WTC11 (cell line): ENCODE measurements around the gene SHISA6. TPM values are rescaled to one million over a fixed set of nuclear protein-coding genes. Genes with fewer than 3 reads are reported as not detected.

Experiments used
- ATAC-seq: fragments of 200-7000 bp; cut with Tn5 transposase; 2 replicates; pipeline ENCODE4 v1.10.0; 2021; ENCODE audit warnings: mild to moderate bottlenecking, moderate library complexity
- CTCF ChIA-PET: fragments of 300-600 bp; sonication (Branson Sonifier 250); formaldehyde crosslinking; loops from one replicate; lab custom pipeline; 2021; ENCODE audit warnings: antibody characterized with exemption; lab: Charles Lee
- POLR2A ChIA-PET: fragments of 350-600 bp; sonication (Branson Sonifier 250); formaldehyde crosslinking; loops from one replicate; lab custom pipeline; 2021; ENCODE audit warnings: antibody characterized with exemption; lab: Charles Lee
- DNase-seq: peaks from one replicate; pipeline ENCODE4 v3.0.0; 2021; ENCODE audit warnings: low spot score
- H3K27ac Mint-ChIP-seq: 2 replicates; pipeline ENCODE4 v1.8.0; 2021; ENCODE audit warnings: mixed read lengths
- H3K27me3 Mint-ChIP-seq: 2 replicates; pipeline ENCODE4 v1.8.0; 2021; ENCODE audit warnings: low read depth, mild to moderate bottlenecking, moderate library complexity, mixed read lengths
- H3K36me3 Mint-ChIP-seq: 2 replicates; pipeline ENCODE4 v1.8.0; 2021; ENCODE audit warnings: mixed read lengths
- H3K4me1 Mint-ChIP-seq: 2 replicates; pipeline ENCODE4 v1.8.0; 2022; ENCODE audit warnings: mixed read lengths
- H3K4me3 Mint-ChIP-seq: 2 replicates; pipeline ENCODE4 v1.8.0; 2021; ENCODE audit warnings: mild to moderate bottlenecking, moderate library complexity, mixed read lengths
- H3K9me3 Mint-ChIP-seq: 2 replicates; pipeline ENCODE4 v1.8.0; 2021; ENCODE audit warnings: mixed read lengths
- AFF4 ChIP-seq: sonication (generic); formaldehyde crosslinking; IDR thresholded peaks from 2 replicates; pipeline ENCODE4 v1.8.1; 2023; ENCODE audit warnings: mild to moderate bottlenecking, missing genetic modification reagents, borderline replicate concordance
- CBFB ChIP-seq: sonication (generic); formaldehyde crosslinking; IDR thresholded peaks from 2 replicates; pipeline ENCODE4 v1.8.1; 2022; ENCODE audit warnings: mild to moderate bottlenecking, low read depth, missing genetic modification reagents
- CREB1 ChIP-seq: sonication (generic); formaldehyde crosslinking; IDR thresholded peaks from 2 replicates; pipeline ENCODE4 v1.8.0; 2023; ENCODE audit warnings: mild to moderate bottlenecking, missing genetic modification reagents
- E2F1 ChIP-seq: sonication (generic); formaldehyde crosslinking; IDR thresholded peaks from 2 replicates; pipeline ENCODE4 v1.8.0; 2022; ENCODE audit warnings: mild to moderate bottlenecking, missing genetic modification reagents
- ELF4 ChIP-seq: sonication (generic); formaldehyde crosslinking; IDR thresholded peaks from 2 replicates; pipeline ENCODE4 v1.8.1; 2022; ENCODE audit warnings: low read depth, mild to moderate bottlenecking, moderate library complexity, missing genetic modification reagents
- ERG ChIP-seq: fragments of 250-450 bp; sonication (Bioruptor Pico); IDR thresholded peaks from 2 replicates; pipeline ENCODE4 v1.8.0; 2021; ENCODE audit warnings: mild to moderate bottlenecking
- IRF1 ChIP-seq: sonication (generic); formaldehyde crosslinking; IDR thresholded peaks from 2 replicates; pipeline ENCODE4 v1.8.0; 2023; ENCODE audit warnings: missing genetic modification reagents
- JUN ChIP-seq: sonication (generic); formaldehyde crosslinking; IDR thresholded peaks from 2 replicates; pipeline ENCODE4 v1.8.0; 2023; ENCODE audit warnings: mild to moderate bottlenecking, missing genetic modification reagents
- KAT7 ChIP-seq: sonication (generic); formaldehyde crosslinking; IDR thresholded peaks from 2 replicates; pipeline ENCODE4 v1.8.1; 2023; ENCODE audit warnings: missing genetic modification reagents, mild to moderate bottlenecking, borderline replicate concordance
- NFATC4 ChIP-seq: fragments of 250-450 bp; sonication (Bioruptor Pico); IDR thresholded peaks from 2 replicates; pipeline ENCODE4 v1.9.0; 2021; ENCODE audit warnings: mild to moderate bottlenecking
- NR3C1 ChIP-seq: sonication (generic); formaldehyde crosslinking; conservative IDR thresholded peaks from 2 replicates; pipeline ENCODE4 v1.8.1; 2023; ENCODE audit warnings: low read depth, mild to moderate bottlenecking, missing genetic modification reagents
- SOX15 ChIP-seq: fragments of 250-450 bp; sonication (Bioruptor Pico); IDR thresholded peaks from 2 replicates; pipeline ENCODE4 v1.9.0; 2021; ENCODE audit warnings: mild to moderate bottlenecking
- SP1 ChIP-seq: sonication (generic); formaldehyde crosslinking; conservative IDR thresholded peaks from 2 replicates; pipeline ENCODE4 v1.8.1; 2022; ENCODE audit warnings: missing genetic modification reagents
- TEAD1 ChIP-seq: sonication (generic); formaldehyde crosslinking; IDR thresholded peaks from 2 replicates; pipeline ENCODE4 v1.8.0; 2022; ENCODE audit warnings: mild to moderate bottlenecking, missing genetic modification reagents
- USF1 ChIP-seq: sonication (generic); formaldehyde crosslinking; IDR thresholded peaks from 2 replicates; pipeline ENCODE4 v1.8.0; 2022; ENCODE audit warnings: mild to moderate bottlenecking, missing genetic modification reagents
- USF2 ChIP-seq: sonication (generic); formaldehyde crosslinking; IDR thresholded peaks from 2 replicates; pipeline ENCODE4 v1.8.1; 2023; ENCODE audit warnings: mild to moderate bottlenecking, missing genetic modification reagents, moderate library complexity
- ZBTB43 ChIP-seq: sonication (generic); formaldehyde crosslinking; IDR thresholded peaks from 2 replicates; pipeline ENCODE4 v1.8.1; 2023; ENCODE audit warnings: mild to moderate bottlenecking, missing genetic modification reagents
- ZNF425 ChIP-seq: fragments of 250-450 bp; sonication (Bioruptor Pico); conservative IDR thresholded peaks from 2 replicates; pipeline ENCODE4 v1.9.0; 2021; ENCODE audit warnings: mild to moderate bottlenecking
- ZNF512 ChIP-seq: sonication (generic); formaldehyde crosslinking; IDR thresholded peaks from 2 replicates; pipeline ENCODE4 v1.8.1; 2022; ENCODE audit warnings: missing genetic modification reagents, borderline replicate concordance
- ZSCAN18 ChIP-seq: fragments of 250-450 bp; sonication (Bioruptor Pico); IDR thresholded peaks from 2 replicates; pipeline ENCODE4 v2.1.2; 2022; ENCODE audit warnings: mild to moderate bottlenecking, moderate library complexity
- total RNA-seq: library from RNA; stranded (reverse); gene quantifications from 3 replicates; pipeline ENCODE4 v1.2.3, GENCODE V29; 2021

SHISA6 gene
- total RNA-seq, 1 experiment from 2014 or later = 1.1 TPM

- peaks cover 50% of the 10 kb centered on the region for H3K9me3 Mint-ChIP-seq
- peaks cover 4% of the 10 kb centered on the region; the same call in 1 of the 2 replicates for H3K27me3 Mint-ChIP-seq
- no peaks in the 10 kb centered on the region for H3K4me1 Mint-ChIP-seq
- no peak overlapping the region for H3K27ac Mint-ChIP-seq
- POLR2A ChIA-PET = no interaction called here
- ATAC-seq (no peak), DNase-seq (no peak)
- peaks cover 43% of the 10 kb centered on the region for H3K36me3 Mint-ChIP-seq
- no peak for TF ChIP-seq NFATC4 (CRISPR knock-in tag)
- TF ChIP-seq USF1 (CRISPR knock-in tag) = no peak
- no peak for TF ChIP-seq ERG (CRISPR knock-in tag)
- TF ChIP-seq CBFB (CRISPR knock-in tag) = no peak
- TF ChIP-seq JUN = no peak
- TF ChIP-seq TEAD1 (CRISPR knock-in tag) = no peak
- TF ChIP-seq SOX15 (CRISPR knock-in tag) = no peak
- CTCF ChIA-PET = no interaction called here
- H3K4me3 Mint-ChIP-seq = no peak overlapping the region
Measured at GRCh38 chr17:11515901-11516300, 274.9 kb downstream of the SHISA6 start.

- DNase-seq (no peak), ATAC-seq (no peak)
- Mint-ChIP-seq H3K27ac (no peak overlapping the region), H3K27me3 (peaks cover 3% of the 10 kb centered on the region; the same call in 1 of the 2 replicates), H3K4me1 (peaks cover 6% of the 10 kb centered on the region), H3K36me3 (peaks cover 58% of the 10 kb centered on the region), H3K9me3 (peaks cover 81% of the 10 kb centered on the region), H3K4me3 (no peak overlapping the region)
- ChIA-PET CTCF (no interaction called here), POLR2A (no interaction called here)
- TF ChIP-seq SP1 (CRISPR knock-in tag) (no peak), AFF4 (no peak), ZSCAN18 (CRISPR knock-in tag) (no peak), KAT7 (CRISPR knock-in tag) (no peak), ZNF425 (CRISPR knock-in tag) (no peak), ZBTB43 (no peak), USF2 (CRISPR knock-in tag) (no peak), IRF1 (CRISPR knock-in tag) (no peak), ZNF512 (CRISPR knock-in tag) (no peak), E2F1 (CRISPR knock-in tag) (no peak), ELF4 (no peak), NR3C1 (CRISPR knock-in tag) (no peak), CREB1 (CRISPR knock-in tag) (no peak)
Measured at GRCh38 chr17:11535231-11535630, 294.2 kb downstream of the SHISA6 start.
